Measurements from ENCODE around the gene RD3L. TPM values are rescaled to one million over a fixed set of nuclear protein-coding genes. Genes with fewer than 3 reads are reported as not detected.
"Not testable (repeated sequence)": the region's sequence is repeated elsewhere in the genome, so short reads cannot be mapped to it uniquely, and the experiment has no call there.

The RD3L gene
- polyA plus RNA-seq (ENCODE audit: insufficient read length in 4 of 4): not detected

DNA sequence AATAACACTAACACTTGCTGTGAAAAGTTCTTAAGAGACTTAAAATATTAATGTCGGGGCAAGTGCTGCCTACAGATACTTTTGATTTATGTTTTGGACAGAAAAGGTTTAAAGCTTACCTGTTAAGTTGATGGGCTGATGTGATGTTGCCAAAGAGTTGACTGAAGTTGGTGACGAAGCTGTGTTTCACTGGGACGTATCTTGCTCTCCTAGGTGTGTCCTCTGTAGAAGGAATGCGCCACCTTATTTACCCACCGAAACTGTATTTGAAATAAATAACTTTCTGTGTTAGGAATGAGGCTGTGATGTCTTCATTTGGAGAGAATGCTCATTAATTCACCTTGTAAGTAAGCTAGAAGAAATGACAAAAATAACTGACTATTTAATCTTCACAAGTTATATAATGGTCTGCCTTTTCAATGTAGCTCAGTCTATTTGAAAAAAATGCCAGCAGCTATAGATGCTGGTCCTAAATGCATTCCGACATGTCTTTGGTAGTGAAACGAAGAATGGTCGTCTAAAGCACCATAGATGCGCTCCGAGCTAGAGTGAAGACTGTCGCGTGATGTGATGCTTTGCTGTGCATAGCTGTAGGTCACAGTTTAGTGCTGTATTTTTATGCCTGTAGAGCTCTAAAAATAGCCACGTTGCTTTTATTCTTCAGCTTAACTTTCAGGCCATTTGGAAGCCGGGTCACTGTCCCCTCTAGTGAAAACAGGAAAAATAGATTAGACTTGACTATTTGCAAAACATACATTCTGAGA is at the start of gene RD3L:
Gene RD3L (minus strand): TSS at position 557 of the 764 bp plus-strand sequence. CDS start 834 bp downstream, outside the sequence.
- DNase-seq (ENCODE audit: low read depth in 4 of 4, low spot score in 2 of 4): no peak

DNA sequence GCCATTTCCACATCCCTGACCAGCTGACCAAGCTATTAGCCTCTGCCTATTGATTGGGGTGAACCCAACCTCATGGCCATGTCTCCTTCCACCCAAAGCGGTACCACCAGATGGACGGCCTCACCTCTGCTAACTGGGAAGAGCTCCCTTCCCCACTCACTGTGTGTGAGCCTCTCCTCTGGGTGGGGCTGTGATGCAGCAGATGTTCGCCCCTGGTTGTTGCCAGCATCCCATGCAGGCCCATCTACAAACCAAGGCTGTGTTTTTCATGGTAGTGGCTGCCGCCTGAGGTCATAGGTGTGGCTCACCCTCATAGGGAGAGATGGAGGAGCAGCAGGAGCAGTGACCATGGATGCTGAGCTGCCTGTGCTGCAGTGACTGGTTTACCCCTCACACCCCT is 47.6 kb upstream of the RD3L start:
- DNase-seq (ENCODE audit: low read depth in 4 of 4, low spot score in 2 of 4): no peak

DNA sequence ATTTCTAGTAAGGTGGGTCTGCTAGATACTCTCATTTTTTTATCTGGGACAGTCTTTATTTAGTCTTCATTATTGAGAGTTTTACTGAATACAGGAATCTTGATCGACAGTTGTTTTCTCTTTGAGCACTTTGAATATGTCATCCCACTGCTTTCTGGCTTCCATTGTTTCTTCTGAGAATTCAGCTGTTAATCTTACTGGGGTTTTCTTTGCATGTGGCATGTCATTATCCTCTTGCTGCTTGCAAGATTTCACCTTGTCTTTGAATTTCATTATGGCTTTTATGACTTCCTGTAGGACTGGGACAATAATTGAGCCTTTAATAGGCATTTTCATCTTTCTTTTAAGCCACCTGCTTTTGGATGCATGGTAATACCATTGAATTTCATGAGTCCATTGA is 46.7 kb upstream of the RD3L start:
- no peak for DNase-seq (ENCODE audit: low read depth in 4 of 4, low spot score in 2 of 4)

DNA sequence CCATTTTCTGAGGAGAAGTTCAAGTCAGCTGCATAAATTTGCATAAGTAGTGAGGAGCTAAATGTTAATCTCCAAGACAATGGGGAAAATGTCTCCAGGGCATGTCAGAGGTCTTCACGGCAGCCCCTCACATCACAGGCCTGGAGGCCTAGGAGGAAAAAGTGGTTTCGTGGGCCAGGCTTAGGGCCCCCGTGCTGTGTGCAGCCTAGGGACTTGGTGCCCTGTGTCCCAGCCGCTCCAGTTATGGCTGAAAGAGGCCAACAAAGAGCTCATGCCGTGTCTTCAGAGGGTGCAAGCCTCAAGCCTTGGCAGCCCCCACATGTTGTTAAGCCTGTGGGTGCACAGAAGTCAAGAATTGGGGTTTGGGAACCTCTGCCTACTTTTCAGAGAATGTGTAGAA is 41.9 kb upstream of the RD3L start:
- no peak for DNase-seq (ENCODE audit: low read depth in 4 of 4, low spot score in 2 of 4)

DNA sequence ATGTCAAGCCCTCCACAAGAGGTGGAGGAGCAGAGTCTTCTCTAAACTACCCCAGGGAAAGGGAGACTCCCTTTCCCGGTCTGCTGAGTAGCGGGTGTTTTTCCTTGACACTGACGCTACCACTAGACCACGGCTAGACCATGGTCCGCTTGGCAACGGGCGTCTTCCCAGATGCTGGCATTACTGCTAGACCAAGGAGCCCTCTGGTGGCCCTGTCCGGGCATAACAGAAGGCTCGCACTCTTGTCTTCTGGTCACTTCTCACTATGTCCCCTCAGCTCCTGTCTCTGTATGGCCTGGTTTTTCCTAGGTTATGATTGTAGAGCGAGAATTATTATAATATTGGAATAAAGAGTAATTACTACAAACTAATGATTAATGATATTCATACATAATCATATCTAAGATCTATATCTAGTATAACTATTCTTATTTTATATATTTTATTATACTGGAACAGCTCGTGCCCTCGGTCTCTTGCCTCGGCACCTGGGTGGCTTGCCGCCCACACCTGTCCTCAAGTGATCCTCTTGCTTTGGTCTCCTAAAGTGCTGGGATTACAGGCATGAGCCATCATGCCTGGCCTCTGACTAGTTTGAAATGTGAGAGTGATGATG is 38.4 kb upstream of the RD3L start:
- not testable (repeated sequence) for DNase-seq (ENCODE audit: low read depth in 4 of 4, low spot score in 2 of 4)

DNA sequence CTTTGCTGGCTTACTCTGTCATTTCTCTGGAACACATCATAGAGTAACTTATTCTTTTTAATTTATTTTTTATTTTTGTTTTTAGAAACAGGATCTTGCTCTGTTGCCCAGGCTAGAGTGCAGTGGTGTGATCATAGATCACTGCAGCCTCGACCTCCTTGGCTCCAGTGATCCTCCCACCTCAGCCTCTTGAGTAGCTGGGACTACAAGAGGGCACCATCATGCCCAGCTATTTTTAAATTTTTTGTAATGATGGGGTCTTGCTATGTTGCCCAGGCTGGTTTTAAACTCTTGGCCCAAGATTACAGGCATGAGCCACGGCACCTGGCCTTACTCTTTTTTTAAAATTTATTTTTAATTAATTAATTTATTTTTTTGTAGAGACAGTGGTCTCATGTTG is 32.2 kb upstream of the RD3L start:
- DNase-seq (ENCODE audit: low read depth in 4 of 4, low spot score in 2 of 4): no peak

DNA sequence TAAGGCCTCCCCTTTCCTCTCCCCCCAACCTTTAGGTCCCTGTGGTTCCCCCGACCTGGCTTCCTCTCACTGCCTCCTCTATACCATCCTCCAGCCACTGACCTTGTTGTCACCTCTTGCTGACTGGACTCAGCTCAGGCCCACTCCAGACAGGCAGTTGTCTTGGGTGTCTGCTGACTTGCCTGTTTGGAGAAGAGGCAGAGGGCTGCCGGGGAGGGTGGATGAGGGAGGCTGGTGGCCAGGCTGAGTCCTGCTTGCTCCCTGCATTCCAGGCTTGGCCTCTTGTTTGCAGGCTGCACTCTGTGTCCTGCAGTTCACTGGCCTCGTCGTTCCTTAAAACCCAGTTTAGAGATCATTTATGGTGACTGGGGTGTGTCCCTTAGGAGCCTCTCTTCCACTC is 31.0 kb upstream of the RD3L start:
- DNase-seq (ENCODE audit: low read depth in 4 of 4, low spot score in 2 of 4): no peak

DNA sequence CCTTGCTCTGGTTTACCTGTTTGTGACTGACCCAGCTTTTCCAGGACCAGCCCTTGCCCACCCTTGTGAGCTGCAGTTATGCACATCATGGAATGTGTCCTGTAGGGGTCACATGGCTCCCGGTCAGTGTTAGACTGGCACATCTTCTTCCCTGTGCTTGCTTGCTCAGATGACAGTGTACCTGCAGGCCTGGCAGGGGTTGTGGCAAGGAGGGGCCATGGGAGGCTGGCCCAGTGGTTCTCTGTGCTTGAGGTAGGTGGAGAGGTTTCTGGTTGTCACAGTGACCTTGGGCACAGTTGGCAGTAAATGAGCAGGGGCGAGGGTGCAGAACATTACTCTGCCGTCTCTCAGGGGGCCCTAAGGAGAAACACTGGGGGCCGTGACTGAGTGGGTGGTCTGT is 27.6 kb upstream of the RD3L start:
- DNase-seq (ENCODE audit: low read depth in 4 of 4, low spot score in 2 of 4): no peak

DNA sequence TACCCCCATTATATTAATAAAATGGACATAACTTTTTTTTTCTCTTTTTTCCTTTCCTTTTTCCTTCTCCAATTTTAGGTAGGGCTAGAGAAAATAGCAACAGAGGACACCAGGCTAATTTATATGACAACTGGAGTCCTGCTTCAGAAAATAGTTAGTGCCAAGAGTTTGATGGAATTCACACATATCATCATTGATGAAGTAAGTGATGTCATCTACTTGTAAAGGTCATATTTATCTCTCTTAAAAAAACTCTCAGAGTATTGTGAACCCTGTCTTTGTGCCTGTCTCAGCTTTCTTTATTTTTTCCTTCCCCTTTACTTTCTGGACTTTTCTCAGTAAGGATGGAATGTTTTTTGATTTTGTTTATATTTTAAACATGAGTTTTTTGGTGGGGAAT is 24.3 kb upstream of the RD3L start:
- DNase-seq (ENCODE audit: low read depth in 4 of 4, low spot score in 2 of 4): no peak

DNA sequence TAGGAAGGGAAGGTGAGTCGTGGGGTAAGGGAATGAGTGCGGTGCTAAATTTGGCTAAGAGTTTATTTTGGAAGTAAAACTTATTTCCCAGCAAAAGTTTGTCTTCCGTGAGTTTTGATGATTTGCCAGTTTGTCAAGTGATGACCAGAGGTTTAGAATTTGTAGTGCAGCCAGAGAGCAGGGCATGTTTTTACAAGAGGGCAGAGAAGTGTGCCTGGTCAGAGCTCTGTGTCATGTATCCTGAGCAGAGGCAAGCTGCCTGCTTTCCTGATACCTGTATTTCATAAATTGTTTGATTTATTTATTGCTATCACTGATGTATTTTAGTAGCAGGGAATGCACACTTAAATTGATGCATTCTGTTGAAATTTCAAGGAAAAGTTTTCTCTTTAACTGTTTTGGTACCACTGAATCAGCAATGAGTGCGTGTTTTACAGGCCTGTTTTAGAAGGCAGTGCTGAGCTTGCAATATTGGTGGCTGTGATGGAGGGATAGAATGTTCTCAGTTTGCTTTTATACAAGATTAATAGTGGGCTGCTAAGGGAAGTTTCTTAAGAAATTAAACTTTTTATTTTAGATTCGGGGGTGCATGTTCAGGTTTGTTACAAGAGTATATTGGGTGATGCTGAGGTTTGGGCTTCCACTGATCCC is 19.7 kb upstream of the RD3L start:
- no peak for DNase-seq (ENCODE audit: low read depth in 4 of 4, low spot score in 2 of 4)

DNA sequence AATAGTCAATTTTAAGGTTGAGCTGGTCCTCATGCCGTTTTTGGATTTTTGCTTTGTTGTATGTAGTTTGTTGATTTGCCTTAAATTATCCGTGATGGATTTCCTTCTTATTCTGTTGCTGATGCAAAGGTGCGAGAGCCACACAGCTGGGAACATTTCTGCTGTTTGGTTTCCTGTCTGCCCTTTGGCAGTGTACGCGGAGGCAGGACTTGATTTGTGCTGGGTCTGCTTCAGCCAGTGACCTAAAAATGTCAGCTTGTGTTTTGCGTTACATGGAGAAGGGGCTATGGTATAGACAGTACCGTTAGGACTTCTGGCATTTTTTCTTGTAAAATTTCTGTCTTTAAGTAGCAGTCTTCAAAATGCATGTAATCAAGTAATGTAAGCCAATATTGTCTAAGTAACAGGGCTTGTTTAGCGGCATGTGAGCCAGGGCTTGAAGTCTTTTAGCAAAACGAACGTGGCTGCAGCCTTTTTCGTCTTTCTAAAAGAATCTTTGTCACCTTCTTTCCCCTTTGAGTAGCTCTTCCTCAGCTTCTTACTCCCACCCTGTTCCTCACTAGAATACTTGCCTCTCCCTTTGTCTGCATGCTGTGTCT is 18.2 kb upstream of the RD3L start:
- DNase-seq (ENCODE audit: low read depth in 4 of 4, low spot score in 2 of 4): peak in 2 of 4 donors; percentile 12 to 16

DNA sequence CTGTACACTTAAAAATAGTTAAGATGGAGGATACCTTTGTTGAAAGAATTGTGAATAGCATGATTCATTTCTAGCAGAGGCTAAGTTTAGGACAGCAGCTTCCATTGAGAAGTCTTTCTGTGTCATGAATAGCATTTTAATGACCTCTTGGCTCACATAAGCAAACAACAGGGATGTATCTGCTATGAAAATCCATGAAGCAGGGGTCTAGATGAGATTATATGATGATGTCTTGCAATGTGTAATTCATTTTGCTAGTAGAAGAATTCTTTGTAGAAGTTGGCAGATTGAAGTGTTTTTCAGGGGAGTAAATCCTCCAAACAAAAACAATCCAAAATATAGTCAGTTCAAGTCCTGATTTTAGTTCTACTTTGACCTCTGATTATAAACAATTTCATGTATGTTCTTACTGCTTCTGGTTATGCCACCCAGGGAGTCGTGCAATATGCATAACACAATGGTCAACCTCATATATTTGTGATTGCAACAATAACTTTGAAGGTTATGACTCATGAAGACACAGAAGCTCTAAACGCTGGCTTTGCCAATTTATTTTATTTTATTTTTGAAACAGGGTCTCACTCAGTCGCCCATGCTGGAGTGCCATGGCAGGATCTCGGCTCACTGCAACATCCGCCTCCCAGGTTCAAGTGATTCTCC is 6.9 kb upstream of the RD3L start:
- DNase-seq (ENCODE audit: low read depth in 4 of 4, low spot score in 2 of 4): no peak

DNA sequence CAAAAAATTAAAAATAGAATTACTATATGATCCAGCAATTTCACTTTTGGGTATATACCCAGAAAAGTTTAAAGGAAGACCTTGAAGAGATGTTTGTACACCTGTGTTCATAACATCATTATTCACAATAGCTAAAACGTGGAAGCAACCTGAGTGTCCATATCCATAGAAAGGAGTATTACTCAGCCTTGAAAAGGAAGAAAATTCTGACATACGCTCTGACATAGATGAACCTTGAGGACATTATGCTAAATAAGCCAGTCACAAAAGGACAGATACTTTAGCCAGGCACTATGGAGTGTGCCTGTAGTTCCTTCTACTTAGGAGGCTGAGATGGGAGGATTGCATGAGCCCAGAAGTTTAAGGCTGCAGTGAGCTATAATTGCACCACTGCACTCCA is 6.1 kb upstream of the RD3L start:
- no peak for DNase-seq (ENCODE audit: low read depth in 4 of 4, low spot score in 2 of 4)

DNA sequence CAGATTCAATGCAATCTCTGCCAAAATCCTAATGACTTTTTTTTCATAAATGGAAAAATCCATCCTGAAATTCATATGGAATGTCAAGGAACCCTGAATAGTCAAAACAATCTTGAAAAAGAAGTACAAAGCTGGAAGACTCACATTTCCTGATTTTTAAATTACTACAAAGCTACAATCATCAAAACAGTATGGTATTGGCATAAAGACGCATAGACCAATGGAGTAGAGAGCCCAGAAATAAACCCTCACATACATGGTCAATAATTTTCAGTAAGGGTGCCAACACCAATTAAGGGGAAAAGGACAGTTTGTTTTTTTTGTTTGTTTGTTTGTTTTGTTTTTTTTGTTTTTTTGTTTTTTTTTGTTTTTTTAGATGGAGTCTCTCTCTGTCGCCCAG is 4.6 kb upstream of the RD3L start:
- no peak for DNase-seq (ENCODE audit: low read depth in 4 of 4, low spot score in 2 of 4)

DNA sequence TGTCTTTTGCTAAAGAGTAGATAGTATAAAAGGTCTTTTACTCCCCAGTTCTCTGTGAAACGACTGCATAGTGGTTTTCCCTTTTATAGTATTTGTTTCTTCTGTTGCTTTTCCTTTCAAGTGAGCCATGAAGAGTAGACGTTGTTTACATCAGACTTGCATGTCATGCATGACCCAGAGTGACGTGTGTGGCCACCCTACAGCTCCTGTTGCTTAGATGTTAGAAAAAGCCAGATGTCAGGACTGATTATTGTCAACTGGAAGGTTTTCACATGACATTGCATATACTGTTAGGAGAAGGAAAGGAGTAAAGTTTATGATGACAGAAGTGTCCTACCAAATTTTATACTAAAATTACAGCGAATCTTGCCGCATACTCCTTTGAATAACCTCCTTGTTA is 1.3 kb upstream of the RD3L start:
- DNase-seq (ENCODE audit: low read depth in 4 of 4, low spot score in 2 of 4): no peak

DNA sequence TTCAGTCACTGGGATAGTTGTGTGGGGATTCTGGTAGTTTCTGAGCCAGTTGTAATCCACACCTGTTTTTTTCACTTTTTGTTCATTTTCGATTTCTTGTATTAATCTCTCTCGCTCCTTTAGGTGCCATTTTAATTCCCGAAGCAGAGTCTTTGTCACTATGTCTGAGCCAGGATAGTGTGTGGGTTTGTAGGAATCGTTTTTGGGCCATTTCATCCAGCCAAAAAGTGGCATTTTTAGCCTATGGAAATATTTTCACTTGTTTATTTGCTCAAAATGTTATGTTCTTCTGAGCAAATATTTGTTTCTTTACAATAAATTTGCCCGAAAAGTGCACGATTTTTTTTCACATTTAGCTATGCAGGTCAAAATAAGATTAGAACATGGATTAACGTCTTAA is 867 bp downstream of the RD3L start:
- DNase-seq (ENCODE audit: low read depth in 4 of 4, low spot score in 2 of 4): no peak

DNA sequence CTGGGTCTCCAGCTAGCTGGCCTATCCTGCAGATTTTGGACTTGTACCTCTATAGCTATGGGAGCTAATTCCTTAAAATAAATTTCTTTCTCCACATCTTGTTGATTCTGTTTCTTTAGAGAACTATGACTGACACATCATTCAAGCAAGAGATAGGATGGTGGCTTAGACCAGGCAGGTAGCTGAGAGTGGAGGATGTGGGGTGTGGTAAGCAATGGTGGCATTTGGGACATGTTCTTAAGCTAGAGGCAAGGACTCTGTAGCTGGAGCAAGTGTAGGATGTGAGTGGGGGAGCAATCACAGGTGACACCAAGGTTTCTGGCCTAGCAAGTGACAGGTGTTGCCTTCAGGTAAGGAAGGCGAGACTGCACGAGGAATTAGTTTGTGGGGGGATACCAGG is 7.2 kb downstream of the RD3L start:
- no peak for DNase-seq (ENCODE audit: low read depth in 4 of 4, low spot score in 2 of 4)

DNA sequence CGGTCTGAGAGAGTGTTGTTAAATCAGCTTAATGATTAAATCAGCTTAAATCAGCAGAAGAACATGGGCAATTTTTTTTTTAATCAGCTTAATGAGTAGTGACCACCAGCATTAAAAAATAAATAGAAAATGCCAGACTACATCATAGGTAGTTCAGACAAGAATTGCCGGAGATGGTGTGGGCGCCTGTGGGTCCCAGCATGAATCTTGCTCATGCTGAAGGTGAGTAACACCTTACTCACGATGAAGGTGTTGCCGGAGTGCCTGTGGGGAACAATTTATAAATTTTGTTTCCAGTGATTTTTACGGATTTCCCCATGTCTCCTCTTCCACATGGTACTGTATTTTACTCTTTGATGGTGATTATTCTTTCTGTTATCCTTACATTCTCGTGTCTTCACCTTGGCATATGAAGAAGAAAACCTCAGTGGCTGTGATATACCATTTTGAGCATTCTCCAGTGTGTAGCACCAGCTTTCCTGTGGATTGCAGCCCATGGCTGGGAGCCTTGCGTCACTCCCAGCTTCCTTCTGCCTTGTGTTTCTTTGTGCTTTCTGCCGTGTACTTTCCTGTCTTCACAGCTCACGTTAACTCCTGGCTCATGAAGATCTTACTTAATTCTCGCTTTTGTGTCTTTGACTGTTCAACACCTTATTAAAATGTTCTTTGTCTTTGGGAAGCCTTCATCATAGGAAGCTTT is 9.4 kb downstream of the RD3L start:
- no peak for DNase-seq (ENCODE audit: low read depth in 4 of 4, low spot score in 2 of 4)

DNA sequence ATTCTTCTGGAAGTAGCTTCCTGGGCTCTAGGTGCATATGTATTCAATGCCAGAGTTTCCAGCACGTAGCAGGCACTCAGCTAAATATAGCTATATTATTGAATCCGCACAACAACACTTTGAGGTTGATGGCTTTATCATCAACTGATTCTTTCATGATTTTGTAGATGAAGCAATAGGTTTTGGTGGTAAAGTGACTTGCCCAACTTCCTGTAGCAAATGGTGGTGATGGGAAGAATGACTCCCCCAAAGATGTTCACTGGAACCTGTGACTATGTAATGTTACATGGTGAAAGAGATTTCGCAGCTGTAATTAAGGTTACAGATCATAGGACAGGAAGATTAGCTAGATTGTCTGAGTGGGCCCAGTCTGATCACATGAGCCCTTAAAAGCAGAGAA is 10.9 kb downstream of the RD3L start:
- DNase-seq (ENCODE audit: low read depth in 4 of 4, low spot score in 2 of 4): no peak

DNA sequence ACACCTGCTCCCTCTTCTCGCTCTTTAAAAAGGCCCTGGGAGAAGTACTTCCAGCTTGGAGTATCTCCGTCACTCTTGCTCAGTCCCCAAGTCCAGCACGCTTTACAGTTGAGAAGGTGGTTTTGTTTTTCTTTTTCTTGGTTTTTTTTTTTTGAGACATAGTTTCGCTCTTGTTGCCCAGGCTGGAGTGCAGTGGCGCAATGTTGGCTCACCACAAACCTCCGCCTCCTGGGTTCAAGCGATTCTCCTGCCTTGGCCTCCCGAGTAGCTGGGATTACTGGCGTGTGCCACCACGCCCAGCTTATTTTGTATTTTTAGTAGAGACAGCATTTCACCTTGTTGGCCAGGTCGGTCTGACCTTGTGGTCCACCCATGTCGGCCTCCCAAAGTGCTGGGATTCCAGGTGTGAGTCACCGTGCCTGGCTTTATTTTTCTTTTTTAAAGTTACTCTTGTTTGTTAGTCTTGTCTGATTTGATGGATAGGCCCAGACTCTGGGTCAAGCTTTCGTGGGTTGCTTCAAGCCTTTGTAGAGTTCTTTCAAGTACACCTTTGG is 12.2 kb downstream of the RD3L start:
- no peak for DNase-seq (ENCODE audit: low read depth in 4 of 4, low spot score in 2 of 4)
